Prostate gland (tissue), 2 donors: ENCODE measurements around the gene FGD5. TPM values are rescaled to one million over a fixed set of nuclear protein-coding genes. Genes with fewer than 3 reads are reported as not detected.

Experiments
- DNase-seq: peaks from one replicate; pipeline ENCODE4 v3.0.0-alpha.2; 2019; ENCODE audit warnings: low spot score
- H3K27ac ChIP-seq, 2 donors: fragments of 200-600 bp; sonication (generic); 2 replicates each; pipeline ENCODE4 v1.5.1; 2017 to 2019
- H3K27me3 ChIP-seq: fragments of 200-600 bp; sonication (generic); replicated peaks from 2 replicates; pipeline ENCODE4 v1.5.1; 2019; ENCODE audit not compliant: insufficient read depth
- H3K36me3 ChIP-seq, 2 donors: fragments of 200-600 bp; sonication (generic); 1 replicate in 1 of 2; 2 replicates in 1 of 2; pipeline versions ENCODE4 v1.5.1 to v1.8.1; 2017 to 2019
- H3K4me1 ChIP-seq: fragments of 200-600 bp; sonication (generic); replicated peaks from 2 replicates; pipeline ENCODE4 v1.5.1; 2019
- H3K4me3 ChIP-seq, 2 donors: fragments of 200-600 bp; sonication (generic); 2 replicates each; pipeline ENCODE4 v1.5.1; 2017 to 2019
- H3K9me3 ChIP-seq: fragments of 200-600 bp; sonication (generic); 2 replicates; pipeline ENCODE4 v1.5.1; 2017
- POLR2A ChIP-seq: fragments of 450-650 bp; IDR thresholded peaks from one replicate; pipeline ENCODE4 v1.6.1; 2016; ENCODE audit warnings: antibody characterized with exemption, mild to moderate bottlenecking
- POLR2AphosphoS5 ChIP-seq: sonication (generic); formaldehyde crosslinking; IDR thresholded peaks from one replicate; pipeline ENCODE4 v1.6.1; 2017; ENCODE audit warnings: antibody characterized with exemption
- WGBS: methylation state at CpG from one replicate; pipeline ENCODE4 v1.1.5; 2018; 5-methylcytosine and 5-hydroxymethylcytosine counted together
- intact Hi-C: fragments of 100-400 bp; cut with DNase I; formaldehyde crosslinking; loops from one replicate; pipeline ENCODE4 v1.14.2; 2022
- total RNA-seq, 2 donors: library from RNA; depleted of rRNA; stranded (reverse); fragments of >200 nt; gene quantifications; one replicate each; pipeline ENCODE4 v1.1.0, GENCODE V29; 2016
- TF ChIP-seq, protein P1 (sequence below), 4 experiments: fragments of 200-600 bp in 2 of 4; fragments of 450-650 bp in 2 of 4; sonication (generic) in 2 of 4; IDR thresholded peaks; 1 replicate in 3 of 4; 2 replicates in 1 of 4; pipeline ENCODE4 v1.5.1; 2016 to 2019; ENCODE audit warnings: antibody characterized with exemption in 4 of 4, mild to moderate bottlenecking in 2 of 4, moderate library complexity in 2 of 4

FGD5 gene
- total RNA-seq, 2 donors from 2014 or later = 4.5 to 15.8 TPM

DNA sequence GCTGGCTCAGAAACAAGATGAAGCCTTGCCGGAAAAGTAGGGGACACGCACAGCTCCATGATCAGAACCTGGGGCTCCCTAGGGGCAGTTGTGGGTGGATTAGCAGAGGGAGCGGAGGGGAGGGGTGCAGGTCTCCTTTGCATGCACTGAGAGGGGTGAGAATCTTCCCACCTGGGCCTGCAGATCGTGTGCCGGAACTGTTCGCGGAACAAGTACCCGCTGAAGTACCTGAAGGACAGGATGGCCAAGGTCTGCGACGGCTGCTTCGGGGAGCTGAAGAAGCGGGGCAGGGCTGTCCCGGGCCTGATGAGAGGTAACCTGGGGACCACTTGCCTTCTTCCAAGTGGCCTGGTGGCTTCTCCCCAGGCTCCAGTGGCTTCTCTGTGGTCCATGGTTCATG, 104.1 kb downstream of the FGD5 start:
- DNase-seq = no peak
- TF ChIP-seq, protein P1, sequence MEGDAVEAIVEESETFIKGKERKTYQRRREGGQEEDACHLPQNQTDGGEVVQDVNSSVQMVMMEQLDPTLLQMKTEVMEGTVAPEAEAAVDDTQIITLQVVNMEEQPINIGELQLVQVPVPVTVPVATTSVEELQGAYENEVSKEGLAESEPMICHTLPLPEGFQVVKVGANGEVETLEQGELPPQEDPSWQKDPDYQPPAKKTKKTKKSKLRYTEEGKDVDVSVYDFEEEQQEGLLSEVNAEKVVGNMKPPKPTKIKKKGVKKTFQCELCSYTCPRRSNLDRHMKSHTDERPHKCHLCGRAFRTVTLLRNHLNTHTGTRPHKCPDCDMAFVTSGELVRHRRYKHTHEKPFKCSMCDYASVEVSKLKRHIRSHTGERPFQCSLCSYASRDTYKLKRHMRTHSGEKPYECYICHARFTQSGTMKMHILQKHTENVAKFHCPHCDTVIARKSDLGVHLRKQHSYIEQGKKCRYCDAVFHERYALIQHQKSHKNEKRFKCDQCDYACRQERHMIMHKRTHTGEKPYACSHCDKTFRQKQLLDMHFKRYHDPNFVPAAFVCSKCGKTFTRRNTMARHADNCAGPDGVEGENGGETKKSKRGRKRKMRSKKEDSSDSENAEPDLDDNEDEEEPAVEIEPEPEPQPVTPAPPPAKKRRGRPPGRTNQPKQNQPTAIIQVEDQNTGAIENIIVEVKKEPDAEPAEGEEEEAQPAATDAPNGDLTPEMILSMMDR (IDR thresholded peaks at IDR 0.05) = no peak
- no peak for TF ChIP-seq POLR2A
- no peak for TF ChIP-seq POLR2AphosphoS5
- no peak overlapping the region for H3K4me3 ChIP-seq
- H3K27me3 ChIP-seq = no peaks in the 10 kb centered on the region
- no peaks in the 10 kb centered on the region for H3K36me3 ChIP-seq
- H3K4me1 ChIP-seq = no peaks in the 10 kb centered on the region
- no peaks in the 10 kb centered on the region for H3K9me3 ChIP-seq
- intact Hi-C loops = loop anchor here (10.0 kb wide), 1 partner anchor 282 kb away; the partner anchor contains the start of gene CAPN7
- no peak overlapping the region for H3K27ac ChIP-seq
- WGBS = 95% methylated on average over 13 of the region's 13 CpGs

DNA sequence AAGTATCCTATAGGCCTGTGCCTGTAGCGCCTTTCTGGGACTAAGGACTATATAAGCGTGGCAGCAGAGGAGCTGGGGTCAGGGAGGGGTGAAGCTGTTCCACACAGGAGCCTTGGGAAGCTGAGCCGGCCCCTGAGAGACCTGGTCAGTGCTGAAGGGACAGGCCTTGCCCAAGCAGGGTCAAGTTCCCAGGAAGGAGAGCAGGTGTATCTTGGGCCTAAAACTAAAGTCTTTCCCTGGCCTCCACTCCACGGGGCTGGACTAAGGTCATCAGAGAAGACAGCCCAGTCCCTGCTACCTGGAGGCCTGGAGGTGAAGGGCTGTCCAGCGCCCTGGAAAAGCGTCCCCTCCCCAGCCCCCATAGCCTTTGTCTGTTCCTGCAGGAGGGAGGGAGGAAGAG, 104.7 kb downstream of the FGD5 start:
- intact Hi-C loops = loop anchor here (10.0 kb wide), 1 partner anchor 281 kb away; the partner anchor contains the start of gene CAPN7
- Histone ChIP-seq H3K27me3 (no peaks in the 10 kb centered on the region), H3K36me3 (no peaks in the 10 kb centered on the region), H3K9me3 (no peaks in the 10 kb centered on the region), H3K27ac (no peak overlapping the region), H3K4me1 (no peaks in the 10 kb centered on the region), H3K4me3 (no peak overlapping the region)
- TF ChIP-seq, protein P1 (IDR thresholded peaks at IDR 0.05) = no peak
- TF ChIP-seq POLR2A (no peak), POLR2AphosphoS5 (no peak)
- DNase-seq = no peak
- 80% methylated on average over 6 of the region's 6 CpGs for WGBS

DNA sequence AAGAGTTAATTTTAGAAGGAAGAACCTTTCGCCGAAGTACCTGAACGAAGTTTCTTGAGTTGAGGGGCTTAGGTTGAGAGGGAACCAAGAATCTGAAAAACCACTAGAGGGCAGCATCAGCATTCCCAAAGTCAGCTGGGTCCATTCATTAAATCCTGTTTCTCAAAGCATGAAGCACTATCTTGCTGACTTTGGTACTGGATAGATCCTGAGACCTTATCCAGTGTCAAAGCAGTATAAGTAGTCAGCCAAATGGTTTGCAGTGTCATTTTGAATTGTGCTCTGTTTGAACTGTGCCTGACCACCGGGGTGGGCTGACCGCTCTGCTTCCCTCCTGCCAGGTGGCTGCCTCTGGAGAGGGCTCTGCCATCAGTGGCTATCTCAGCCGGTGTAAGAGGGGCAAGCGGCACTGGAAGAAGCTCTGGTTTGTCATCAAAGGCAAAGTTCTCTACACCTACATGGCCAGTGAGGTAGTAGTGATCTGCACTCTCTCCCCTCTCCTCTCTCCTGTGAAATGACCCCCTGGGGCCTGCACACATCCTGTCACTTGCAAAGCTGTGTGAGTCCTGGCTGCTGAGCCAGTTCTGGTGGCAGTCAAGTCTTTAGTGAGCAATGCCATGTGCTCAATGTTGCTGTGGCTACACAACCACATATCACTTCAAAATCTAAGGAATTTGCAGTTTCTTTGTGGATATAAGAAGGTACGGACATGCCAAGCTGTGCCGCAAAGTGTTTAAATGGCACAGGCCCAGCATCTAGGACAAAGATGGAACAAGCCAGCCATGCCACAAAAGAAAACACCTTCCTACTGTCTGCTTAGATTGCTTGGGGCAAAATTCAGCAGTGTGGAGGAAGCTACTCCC, 107.2 kb downstream of the FGD5 start:
- H3K36me3 ChIP-seq = no peaks in the 10 kb centered on the region
- no peaks in the 10 kb centered on the region for H3K9me3 ChIP-seq
- no peaks in the 10 kb centered on the region for H3K27me3 ChIP-seq
- H3K4me3 ChIP-seq = no peak overlapping the region
- no peaks in the 10 kb centered on the region for H3K4me1 ChIP-seq
- intact Hi-C loops = loop anchor here (5.0 to 10.0 kb wide), 2 partner anchors 116 to 279 kb away; partner anchors contain the start of gene CAPN7
- no peak for DNase-seq
- 50% methylated on average over 9 of the region's 9 CpGs for WGBS
- H3K27ac ChIP-seq = no peak overlapping the region
- TF ChIP-seq, protein P1 (IDR thresholded peaks at IDR 0.05) = peak; percentile 43 to 71 (median 52)
- TF ChIP-seq POLR2AphosphoS5 = peak; percentile 39
- no peak for TF ChIP-seq POLR2A

DNA sequence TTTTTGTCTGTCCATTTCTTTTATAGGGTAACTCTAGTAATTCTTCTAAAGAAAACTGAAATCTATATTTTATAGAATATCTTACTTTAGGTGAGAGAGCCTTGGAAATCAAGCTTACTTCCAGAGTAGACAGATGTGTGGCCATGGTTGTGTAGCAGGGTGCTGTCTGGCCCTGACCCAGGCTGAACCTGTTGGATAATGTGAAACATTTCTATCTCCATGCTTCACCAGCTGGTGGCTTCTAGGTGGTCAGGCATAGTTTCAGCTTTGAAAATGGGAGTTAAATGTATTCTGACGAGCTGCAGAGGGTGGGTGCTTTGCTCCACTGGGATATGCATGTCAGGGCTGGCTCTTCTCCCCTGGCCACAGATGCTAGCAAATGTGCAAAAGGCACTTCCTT, 107.8 kb downstream of the FGD5 start:
- Histone ChIP-seq H3K27ac (no peak overlapping the region), H3K4me1 (no peaks in the 10 kb centered on the region), H3K27me3 (no peaks in the 10 kb centered on the region), H3K9me3 (no peaks in the 10 kb centered on the region), H3K36me3 (no peaks in the 10 kb centered on the region), H3K4me3 (no peak overlapping the region)
- intact Hi-C loops = loop anchor here (5.0 to 10.0 kb wide), 2 partner anchors 116 to 278 kb away; partner anchors contain the start of gene CAPN7
- 55% methylated on average over 1 of the region's 1 CpG for WGBS
- no peak for DNase-seq
- TF ChIP-seq, protein P1 (IDR thresholded peaks at IDR 0.05) = no peak
- TF ChIP-seq POLR2AphosphoS5 (no peak), POLR2A (no peak)
